GM21619 (cell line): ENCODE data around the gene SPAG9.

Experiments
- ATAC-seq: cut with Tn5 transposase; IDR thresholded peaks from one replicate; pipeline ENCODE4 v1.9.1; 2021; ENCODE audit not compliant: unreplicated experiment

The SPAG9 gene

DNA sequence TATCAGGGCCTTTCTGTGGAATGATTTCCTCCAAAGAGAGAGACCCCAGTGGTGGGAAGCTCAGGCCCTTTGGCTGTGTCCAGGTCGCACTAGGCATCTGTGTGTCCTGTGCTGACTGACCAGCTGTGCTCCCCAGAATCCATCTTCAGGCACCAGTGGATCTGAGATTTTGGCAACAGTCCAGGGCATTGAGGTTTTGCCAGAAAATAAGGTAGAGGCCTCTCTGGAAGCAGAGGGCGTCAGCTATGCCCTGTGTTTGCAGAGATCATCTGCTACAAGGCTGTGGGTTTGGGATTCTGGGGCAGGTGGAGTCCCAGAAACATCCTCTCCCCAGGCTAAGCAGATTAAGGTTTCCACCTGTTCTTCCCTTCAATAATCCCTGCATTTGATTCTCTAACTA lies 197.1 kb downstream of the SPAG9 start:
- no peak for ATAC-seq

- ATAC-seq = no peak
These were observed 197.8 kb downstream of the SPAG9 start for GRCh38 chr17:50922721-50923405.

DNA sequence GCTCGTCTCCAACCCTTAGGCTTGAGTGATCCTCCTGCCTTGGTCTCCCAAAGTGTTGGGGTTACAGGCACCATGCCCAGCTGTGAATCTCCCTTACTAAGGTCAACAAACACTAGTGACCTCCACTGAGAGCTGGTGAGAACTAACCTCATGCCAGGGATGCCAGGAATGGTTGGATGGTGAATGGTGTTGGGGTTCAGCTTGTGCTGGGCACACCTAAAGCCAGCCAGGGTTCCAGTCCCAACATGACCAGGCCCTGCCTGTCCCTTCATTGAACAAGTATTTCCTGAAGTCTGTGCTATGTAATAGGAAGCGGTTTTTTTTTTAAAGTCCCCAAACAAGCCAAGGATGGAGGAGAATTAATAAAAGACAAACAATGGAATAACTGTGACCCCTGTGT lies 198.6 kb downstream of the SPAG9 start:
- ATAC-seq = no peak

GRCh38 chr17:50920891-50921586 lies 199.6 kb downstream of the SPAG9 start:
- ATAC-seq = no peak

DNA sequence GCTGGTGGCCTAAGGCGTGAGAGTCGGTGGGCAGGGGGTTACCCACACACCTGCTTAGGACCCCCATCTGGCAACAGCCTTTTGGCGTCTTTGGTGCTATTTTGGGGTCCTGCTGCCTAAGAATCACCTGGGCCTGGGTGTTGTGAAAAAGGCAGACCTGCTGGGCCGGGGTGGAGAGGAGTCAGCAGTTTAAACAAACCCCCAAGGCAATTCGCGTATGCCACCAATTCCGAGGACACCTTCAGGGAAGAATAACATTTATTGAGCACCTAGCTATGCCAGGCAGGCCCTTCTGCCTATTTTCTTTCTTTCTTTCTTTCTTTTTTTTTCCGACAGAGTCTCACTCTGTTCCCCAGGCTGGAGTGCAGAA lies 200.6 kb downstream of the SPAG9 start:
- no peak for ATAC-seq

DNA sequence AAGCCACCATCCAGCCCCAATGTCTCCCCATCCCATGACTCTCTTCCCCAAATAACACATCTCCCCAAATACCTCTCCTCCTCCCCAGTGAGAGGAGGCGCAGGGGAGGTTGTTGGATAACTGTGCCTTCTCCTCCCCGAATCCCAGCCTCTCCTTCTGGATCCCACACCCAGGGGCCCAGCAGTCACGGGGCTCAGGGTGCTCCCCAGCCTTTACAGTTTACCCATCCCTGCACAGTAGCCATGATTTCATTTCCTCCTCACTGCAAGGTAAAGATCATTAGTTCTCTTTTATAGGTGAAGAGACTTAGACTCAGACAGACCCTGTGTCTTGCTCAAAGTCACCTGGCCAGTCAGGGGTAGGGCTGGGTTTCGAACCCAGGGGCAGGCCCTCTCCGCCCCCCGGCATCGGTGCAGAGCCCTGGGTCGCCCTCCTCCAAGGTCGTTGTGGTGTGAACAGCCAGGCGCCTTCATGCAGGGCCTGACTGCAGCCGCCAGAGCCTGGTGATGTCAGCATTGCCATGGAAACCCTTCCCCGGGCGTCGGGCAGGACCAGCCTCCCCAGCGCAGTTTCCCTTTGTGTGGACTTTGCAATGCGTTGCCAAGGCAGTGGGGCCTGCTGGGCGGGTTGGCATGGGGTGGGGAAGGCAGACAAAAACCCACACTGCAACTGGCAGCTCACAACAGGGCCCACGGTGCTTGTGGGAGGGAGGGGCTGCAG lies 201.2 kb downstream of the SPAG9 start:
- ATAC-seq = peak; percentile 59

DNA sequence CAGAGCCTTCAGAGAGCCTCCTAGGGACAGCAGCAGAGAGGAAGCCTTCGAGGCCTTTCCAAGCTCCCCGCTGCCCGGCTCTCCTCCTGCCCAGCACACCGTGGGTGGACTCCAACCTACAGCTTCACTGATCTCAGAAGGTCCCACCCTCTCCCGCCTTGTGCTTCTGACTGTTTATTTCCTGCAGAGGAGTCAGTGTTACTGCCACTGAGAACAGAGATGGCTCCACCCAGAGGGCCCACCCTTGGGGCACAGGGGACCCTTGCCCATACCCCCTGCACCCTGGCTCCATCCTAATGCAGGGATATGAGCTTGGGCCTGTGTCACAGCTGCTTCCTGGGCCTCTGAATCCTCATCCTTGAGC lies 201.8 kb downstream of the SPAG9 start:
- ATAC-seq = no peak

- ATAC-seq = no peak
These were observed 202.4 kb downstream of the SPAG9 start for GRCh38 chr17:50918071-50918932.

DNA sequence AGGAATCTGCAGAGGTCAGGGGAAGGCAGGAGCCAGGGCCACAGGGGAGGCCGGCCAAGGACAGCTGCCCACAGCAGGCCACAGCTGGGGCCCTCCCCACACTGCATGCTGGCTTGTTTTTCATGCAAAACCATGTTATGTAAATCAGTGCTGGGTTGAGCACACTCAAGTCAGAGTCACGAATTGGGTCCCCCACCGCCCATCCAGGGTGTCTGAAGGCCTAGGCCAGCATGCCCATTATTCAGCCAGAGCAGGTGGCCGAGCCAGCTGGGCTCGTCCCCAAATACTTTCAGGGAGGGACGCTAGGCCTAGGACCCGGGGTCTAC lies 203.3 kb downstream of the SPAG9 start:
- peak; percentile 63 for ATAC-seq

DNA sequence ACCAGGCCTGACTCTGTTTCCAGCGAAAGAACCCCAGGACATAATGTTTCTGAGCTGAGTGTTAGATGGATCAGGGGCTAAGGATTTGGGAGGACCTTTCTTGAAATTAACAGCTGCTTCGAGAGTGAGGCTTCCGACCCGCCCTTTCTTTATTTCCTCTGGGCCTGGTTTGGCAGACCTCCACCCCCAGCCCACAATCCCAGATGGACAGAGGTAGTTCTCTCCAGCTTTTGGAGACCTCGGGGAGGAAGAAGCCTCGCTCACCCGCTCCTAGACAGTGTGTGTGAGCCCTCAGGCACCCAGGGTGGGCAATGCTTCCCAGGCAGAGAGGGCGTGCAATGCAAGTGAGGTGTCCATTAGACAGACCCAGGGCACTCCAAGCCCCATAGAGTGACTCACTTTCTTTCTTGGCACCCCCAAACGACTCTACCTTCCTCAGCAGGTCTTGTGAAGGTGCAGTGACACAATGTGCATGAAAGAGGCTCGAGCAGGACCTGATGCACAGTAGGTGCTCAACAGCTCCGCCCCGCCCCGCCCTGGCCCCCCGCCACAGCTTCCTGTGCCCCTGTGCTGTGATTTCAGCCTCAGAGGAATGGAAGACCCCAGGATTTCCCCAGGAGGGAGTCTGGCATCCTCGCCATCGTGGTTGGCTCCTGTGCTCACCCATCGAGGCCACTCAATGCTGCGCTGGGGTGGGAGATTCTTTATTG lies 203.8 kb downstream of the SPAG9 start:
- ATAC-seq = no peak

DNA sequence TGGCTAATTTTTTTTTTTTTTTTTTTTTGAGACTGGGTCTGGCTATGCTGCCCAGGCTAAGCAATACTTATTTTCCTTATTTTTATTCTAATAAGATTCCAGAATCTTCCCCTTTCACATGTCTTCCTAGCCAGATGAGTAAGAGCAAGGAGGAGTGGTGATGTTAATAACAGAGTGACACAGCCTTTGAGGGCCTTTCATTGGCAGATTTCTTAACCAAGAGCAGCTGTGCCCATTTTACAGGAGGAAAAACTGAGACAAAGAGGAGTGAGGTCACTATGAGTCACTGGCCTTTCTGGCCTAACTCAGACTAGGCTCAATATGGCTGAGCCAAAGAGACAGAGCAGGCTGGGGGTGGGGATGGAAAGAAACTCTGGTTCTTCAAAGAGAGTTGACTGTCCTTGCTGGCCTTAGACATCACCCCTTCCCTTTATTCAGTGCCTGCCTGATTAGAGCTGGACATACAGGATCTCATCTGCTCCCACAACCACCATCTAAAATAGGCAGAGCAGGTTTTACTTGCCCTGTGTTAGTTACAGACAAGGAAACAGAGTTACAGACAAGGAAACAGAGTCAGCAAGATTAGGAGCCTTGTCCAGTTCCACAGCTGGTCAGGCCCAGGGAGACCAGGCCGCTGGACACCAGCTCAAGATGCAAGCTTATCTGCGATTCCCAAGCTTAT lies 204.5 kb downstream of the SPAG9 start:
- ATAC-seq = no peak

DNA sequence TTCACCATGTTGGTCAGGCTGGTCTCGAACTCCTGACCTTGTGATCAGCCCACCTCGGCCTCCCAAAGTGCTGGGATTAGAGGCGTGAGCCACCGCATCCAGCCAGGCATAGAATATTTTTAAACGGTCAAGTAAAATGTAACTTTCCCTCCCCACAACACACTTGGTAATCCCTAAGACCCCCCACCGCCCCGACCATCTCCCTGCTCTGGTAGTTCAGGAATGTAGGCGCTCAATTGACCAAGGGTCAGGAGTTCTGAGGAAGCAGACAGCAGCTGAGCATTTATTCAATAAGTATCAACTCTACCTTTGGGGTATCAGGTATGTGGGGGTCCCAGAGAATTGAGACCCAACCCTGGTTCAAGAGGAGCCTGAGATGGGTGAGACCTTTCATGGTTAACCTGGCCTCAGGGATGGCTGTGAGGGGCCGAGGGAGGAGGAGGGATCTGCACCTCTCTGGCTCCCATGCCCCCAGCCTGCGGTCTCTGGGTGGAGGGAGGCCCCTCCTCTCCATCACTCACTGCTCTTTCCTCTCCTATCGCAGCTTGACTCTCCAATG lies 206.1 kb downstream of the SPAG9 start:
- ATAC-seq = no peak

GRCh38 chr17:50913120-50913519 lies 207.5 kb downstream of the SPAG9 start:
- no peak for ATAC-seq
